H1 (cell line): ENCODE data around the gene TM4SF18. TPM values are rescaled to one million over a fixed set of nuclear protein-coding genes. Genes with fewer than 3 reads are reported as not detected.

Source experiments
- CTCF ChIA-PET: fragments of 300-600 bp; sonication (Branson Sonifier 250); formaldehyde crosslinking; loops from one replicate; lab custom pipeline; 2021; ENCODE audit not compliant: partially characterized antibody; lab: Charles Lee
- POLR2A ChIA-PET: fragments of 300-600 bp; sonication (Branson Sonifier 250); formaldehyde crosslinking; loops from one replicate; lab custom pipeline; 2021; ENCODE audit warnings: inconsistent platforms; ENCODE audit not compliant: partially characterized antibody; lab: Charles Lee
- DNase-seq, 2 experiments: peaks; one replicate each; pipeline versions ENCODE4 v3.0.0 to v3.0.0-alpha.2; 2010 to 2022; ENCODE audit warnings: low spot score in 2 of 2, low read depth in 1 of 2, mixed read lengths in 1 of 2
- FAIRE-seq: peaks from 2 replicates; lab custom pipeline; 2011; peaks lifted over from hg19 to GRCh38; lab: Jason Lieb, UNC
- H2AFZ ChIP-seq: 2 replicates; pipeline ENCODE4 v1.8.1; 2012; ENCODE audit warnings: low read length, inconsistent platforms
- H2AK5ac ChIP-seq: 2 replicates; pipeline ENCODE4 v1.6.1; 2013; ENCODE audit warnings: low read depth, low read length
- H2BK120ac ChIP-seq: replicated peaks from 2 replicates; pipeline ENCODE3; 2013; ENCODE audit warnings: low read depth, low read length, inconsistent platforms
- H2BK12ac ChIP-seq: 2 replicates; pipeline ENCODE4 v1.6.1; 2013; ENCODE audit warnings: low read depth, low read length
- H2BK15ac ChIP-seq: 2 replicates; pipeline ENCODE4 v1.6.1; 2013; ENCODE audit warnings: low read length
- H2BK20ac ChIP-seq: 2 replicates; pipeline ENCODE4 v1.6.1; 2013; ENCODE audit warnings: low read length
- H2BK5ac ChIP-seq: 2 replicates; pipeline ENCODE4 v1.6.1; 2013; ENCODE audit warnings: low read depth, low read length
- H3K14ac ChIP-seq: 2 replicates; pipeline ENCODE4 v1.6.1; 2013; ENCODE audit warnings: inconsistent platforms; ENCODE audit not compliant: insufficient read length
- H3K18ac ChIP-seq: 2 replicates; pipeline ENCODE4 v1.6.1; 2013; ENCODE audit warnings: low read length; ENCODE audit errors: extremely low read depth
- H3K23ac ChIP-seq: 2 replicates; pipeline ENCODE4 v1.6.1; 2013; ENCODE audit warnings: inconsistent platforms; ENCODE audit not compliant: insufficient read length
- H3K23me2 ChIP-seq: 2 replicates; pipeline ENCODE4 v1.6.1; 2013; ENCODE audit warnings: low read depth, low read length
- H3K27ac ChIP-seq: 2 replicates; pipeline ENCODE4 v1.6.1; 2011; ENCODE audit warnings: low read depth, low read length, inconsistent platforms
- H3K27me3 ChIP-seq, 4 experiments: replicated peaks in 1 of 4; 1 replicate in 1 of 4; 2 replicates in 3 of 4; pipeline versions ENCODE4 v1.6.1 to v1.8.1; 2011 to 2013; ENCODE audit warnings: low read length in 3 of 4, mild to moderate bottlenecking in 3 of 4, inconsistent platforms in 2 of 4, mixed read lengths in 2 of 4, moderate library complexity in 1 of 4; ENCODE audit not compliant: control insufficient read depth in 3 of 4, insufficient read depth in 3 of 4; ENCODE audit errors: extremely low read depth in 1 of 4
- H3K36me3 ChIP-seq, 4 experiments: 2 replicates each; pipeline versions ENCODE4 v1.6.1 to v1.8.1; 2011 to 2013; ENCODE audit warnings: mild to moderate bottlenecking in 4 of 4, low read length in 3 of 4, moderate library complexity in 2 of 4, control low read depth in 1 of 4, inconsistent platforms in 1 of 4; ENCODE audit not compliant: insufficient read depth in 4 of 4, control insufficient read depth in 2 of 4
- H3K4ac ChIP-seq: replicated peaks from 2 replicates; pipeline ENCODE3; 2013; ENCODE audit warnings: low read length, low read depth, mixed read lengths, inconsistent platforms; ENCODE audit not compliant: insufficient read length
- H3K4me1 ChIP-seq, 4 experiments: replicated peaks in 1 of 4; 1 replicate in 1 of 4; 2 replicates in 3 of 4; pipeline versions ENCODE4 v1.6.1 to v1.8.1; 2011 to 2013; ENCODE audit warnings: low read length in 3 of 4, inconsistent platforms in 2 of 4, mixed read lengths in 1 of 4; ENCODE audit not compliant: insufficient read depth in 4 of 4, control insufficient read depth in 3 of 4
- H3K4me2 ChIP-seq, 2 experiments: 2 replicates each; pipeline versions ENCODE4 v1.6.1 to v1.8.1; 2011 to 2013; ENCODE audit warnings: low read depth in 2 of 2, low read length in 2 of 2, control low read depth in 1 of 2, inconsistent platforms in 1 of 2, mild to moderate bottlenecking in 1 of 2; ENCODE audit not compliant: insufficient read depth in 1 of 2
- H3K4me3 ChIP-seq, 4 experiments: fragments of 200-600, 300-600 bp in 1 of 4; sonication (generic), shearing (Covaris generic), sonication (Bioruptor Twin) in 1 of 4; 2 replicates each; pipeline versions ENCODE4 v1.5.1 to v1.8.1; 2011 to 2016; ENCODE audit warnings: low read length in 4 of 4, low read depth in 3 of 4, control low read depth in 2 of 4, inconsistent platforms in 2 of 4, mild to moderate bottlenecking in 2 of 4, mixed read lengths in 1 of 4, moderate library complexity in 1 of 4; ENCODE audit not compliant: insufficient read depth in 2 of 4; ENCODE audit errors: extremely low read depth in 1 of 4
- H3K56ac ChIP-seq: replicated peaks from 2 replicates; pipeline ENCODE3; 2013; ENCODE audit warnings: low read depth, mild to moderate bottlenecking, mixed read lengths, low read length, inconsistent platforms; ENCODE audit not compliant: insufficient read length
- H3K79me1 ChIP-seq: 2 replicates; pipeline ENCODE4 v1.6.1; 2013; ENCODE audit warnings: low read depth, low read length, control low read depth
- H3K79me2 ChIP-seq, 2 experiments: 2 replicates each; pipeline versions ENCODE4 v1.6.1 to v1.8.1; 2012 to 2013; ENCODE audit warnings: low read length in 2 of 2, mild to moderate bottlenecking in 2 of 2, inconsistent platforms in 1 of 2; ENCODE audit not compliant: insufficient read depth in 2 of 2, control insufficient read depth in 1 of 2
- H3K9ac ChIP-seq, 4 experiments: replicated peaks in 1 of 4; 1 replicate in 1 of 4; 2 replicates in 3 of 4; pipeline versions ENCODE4 v1.6.1 to v1.8.1; 2011 to 2013; ENCODE audit warnings: low read depth in 3 of 4, low read length in 3 of 4, control low read depth in 2 of 4, mild to moderate bottlenecking in 2 of 4, moderate library complexity in 2 of 4, inconsistent platforms in 1 of 4; ENCODE audit errors: extremely low read depth in 1 of 4
- H3K9me3 ChIP-seq, 2 experiments: 2 replicates each; pipeline versions ENCODE4 v1.6.1 to v1.8.1; 2012 to 2013; ENCODE audit warnings: mild to moderate bottlenecking in 2 of 2, moderate library complexity in 2 of 2, control low read depth in 1 of 2, inconsistent platforms in 1 of 2, low read depth in 1 of 2, low read length in 1 of 2, mixed read lengths in 1 of 2; ENCODE audit not compliant: insufficient read depth in 2 of 2
- H4K20me1 ChIP-seq, 2 experiments: replicated peaks in 1 of 2; 2 replicates each; pipeline versions ENCODE3 to v1.8.1; 2011 to 2013; ENCODE audit warnings: inconsistent platforms in 2 of 2, low read length in 2 of 2, mild to moderate bottlenecking in 1 of 2; ENCODE audit not compliant: insufficient read depth in 2 of 2, control insufficient read depth in 1 of 2
- H4K5ac ChIP-seq: 2 replicates; pipeline ENCODE4 v1.6.1; 2013; ENCODE audit warnings: low read length, low read depth, mixed read lengths, inconsistent platforms; ENCODE audit not compliant: insufficient read length
- H4K8ac ChIP-seq: 2 replicates; pipeline ENCODE4 v1.8.0; 2013; ENCODE audit warnings: mild to moderate bottlenecking, moderate library complexity, low read length, inconsistent platforms; ENCODE audit not compliant: insufficient read depth; ENCODE audit errors: extremely low read depth
- H4K91ac ChIP-seq: replicated peaks from 2 replicates; pipeline ENCODE3; 2013; ENCODE audit warnings: low read length, mixed read lengths, inconsistent platforms; ENCODE audit not compliant: insufficient read length
- EP300 ChIP-seq, 2 experiments: IDR thresholded peaks; 1 replicate in 1 of 2; 2 replicates in 1 of 2; pipeline ENCODE4 v1.6.1; 2011 to 2012; ENCODE audit warnings: low read depth in 2 of 2, low read length in 2 of 2, mild to moderate bottlenecking in 2 of 2, borderline replicate concordance in 1 of 2, inconsistent platforms in 1 of 2, moderate library complexity in 1 of 2
- HDAC6 ChIP-seq: IDR thresholded peaks from one replicate; pipeline ENCODE4 v1.7.1; 2012; ENCODE audit warnings: low read depth, mild to moderate bottlenecking, inconsistent platforms, low read length, moderate library complexity
- RBBP5 ChIP-seq: IDR thresholded peaks from 2 replicates; pipeline ENCODE4 v1.7.1; 2012; ENCODE audit warnings: low read depth, mild to moderate bottlenecking, inconsistent platforms, low read length, moderate library complexity, borderline replicate concordance
- RXRA ChIP-seq: IDR thresholded peaks from 2 replicates; pipeline ENCODE4 v1.6.1; 2011; ENCODE audit warnings: low read depth, mild to moderate bottlenecking, low read length, moderate library complexity; ENCODE audit not compliant: insufficient read depth
- WGBS, 2 experiments: shearing (Covaris generic) in 1 of 2; methylation state at CpG; one replicate each; pipeline versions ENCODE4 v1.1.6 to v1.1.7; 2013 to 2015; ENCODE audit warnings: low lambda C conversion rate in 2 of 2, mixed read lengths in 2 of 2, inconsistent platforms in 1 of 2, low coverage in 1 of 2, missing lambda C conversion rate in 1 of 2; ENCODE audit not compliant: insufficient replicate concordance in 2 of 2, insufficient coverage in 1 of 2, insufficient read length in 1 of 2; ENCODE audit errors: extremely low coverage in 1 of 2, missing lambda C conversion rate in 1 of 2; 5-methylcytosine and 5-hydroxymethylcytosine counted together
- polyA plus RNA-seq, 7 experiments: library from polyadenylated mRNA; depleted of rRNA in 3 of 7; stranded (reverse) in 5 of 7; unstranded in 2 of 7; fragments of >200 nt in 5 of 7; fragments of 200-250 nt in 2 of 7; gene quantifications; 1 replicate in 5 of 7; 2 replicates in 1 of 7; 4 replicates in 1 of 7; pipeline versions ENCODE4 v1.2.1 to v1.2.3, GENCODE V29; 2011 to 2013; ENCODE audit warnings: missing spikeins in 2 of 7, mixed read lengths in 2 of 7
- total RNA-seq: library from RNA; stranded (reverse); fragmentation: NEBNext Ultra II Directional; extraction: Animal tissue kit (Norgen Biotek cat#: 25700); gene quantifications from 2 replicates; pipeline ENCODE4 v1.2.1, GENCODE V29; 2021
- TF ChIP-seq, protein P1 (sequence below): IDR thresholded peaks from 2 replicates; pipeline ENCODE4 v1.6.1; 2011; ENCODE audit warnings: low read depth, mild to moderate bottlenecking, low read length; ENCODE audit not compliant: insufficient read depth

Gene TM4SF18
- total and polyA plus RNA-seq, 2 of the 8 experiments (the other 6 are each of a cell fraction or from before 2014, with no cell fraction given), result 2.9 to 13.6 TPM

- H3K36me3 ChIP-seq, result no peaks in the 10 kb centered on the region
- no peak overlapping the region for H2BK5ac ChIP-seq
- DNase-seq (no peak), FAIRE-seq (no peak)
- no peaks in the 10 kb centered on the region for H3K4me1 ChIP-seq
- WGBS, 2 experiments, result 98% methylated on average over 11 of the region's 23 CpGs; no CpG with 5 or more reads in 1 of the 2 experiments
- no peak overlapping the region for H3K4me3 ChIP-seq
- H3K23ac ChIP-seq, result no peak overlapping the region
- no peak overlapping the region for H3K4me2 ChIP-seq
- no peak overlapping the region for H3K4ac ChIP-seq
- H4K5ac ChIP-seq, result no peak overlapping the region
- H3K79me1 ChIP-seq, result no peaks in the 10 kb centered on the region
- no peaks in the 10 kb centered on the region for H4K20me1 ChIP-seq
- no peaks in the 10 kb centered on the region for H3K23me2 ChIP-seq
- H3K27me3 ChIP-seq, result no peaks in the 10 kb centered on the region
- H2BK120ac ChIP-seq, result no peak overlapping the region
- H2AK5ac ChIP-seq, result no peak overlapping the region
- H3K56ac ChIP-seq, result no peak overlapping the region
- no peaks in the 10 kb centered on the region for H3K79me2 ChIP-seq
- H4K91ac ChIP-seq, result no peak overlapping the region
- H3K27ac ChIP-seq, result no peak overlapping the region
- no peak overlapping the region for H2BK12ac ChIP-seq
- no peak overlapping the region for H2AFZ ChIP-seq
- no peak overlapping the region for H3K9ac ChIP-seq
- no peak overlapping the region for H3K14ac ChIP-seq
- H3K18ac ChIP-seq, result no peak overlapping the region
- H2BK20ac ChIP-seq, result no peak overlapping the region
- no peak overlapping the region for H2BK15ac ChIP-seq
- H3K9me3 ChIP-seq, result no peaks in the 10 kb centered on the region; a peak in 1 of 4 replicates
- TF ChIP-seq, protein P1, sequence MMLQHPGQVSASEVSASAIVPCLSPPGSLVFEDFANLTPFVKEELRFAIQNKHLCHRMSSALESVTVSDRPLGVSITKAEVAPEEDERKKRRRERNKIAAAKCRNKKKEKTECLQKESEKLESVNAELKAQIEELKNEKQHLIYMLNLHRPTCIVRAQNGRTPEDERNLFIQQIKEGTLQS, result no peak
- TF ChIP-seq RXRA, result no peak
- no peak for TF ChIP-seq EP300 (IDR thresholded peaks at IDR 0.05; ENCODE audit: borderline replicate concordance in 1 of 2, low read depth in 2 of 2, low read length in 2 of 2)
- no peak for TF ChIP-seq RBBP5
- no peak for TF ChIP-seq HDAC6
- CTCF ChIA-PET, result interaction anchor here (0.6 to 1.9 kb wide), 5 partner anchors 10 to 330 kb away, joined by 3 to 4 read pairs (median 3); no protein-coding TSS in a partner anchor
- POLR2A ChIA-PET, result no interaction called here
- H4K8ac ChIP-seq, result no peak overlapping the region
These were observed 49.4 kb downstream of the TM4SF18 start for GRCh38 chr3:149284034-149284433.
